Hindlimb muscle (tissue), 1 donor: Measurements from ENCODE around the gene S100A9. TPM values are rescaled to one million over a fixed set of nuclear protein-coding genes. Genes with fewer than 3 reads are reported as not detected.
"Not testable (repeated sequence)": the region's sequence is repeated elsewhere in the genome, so short reads cannot be mapped to it uniquely, and the experiment has no call there.

ENCODE experiments used
- DNase-seq: peaks from one replicate; pipeline ENCODE4 v3.0.0-alpha.2; 2013
- polyA plus RNA-seq: library from polyadenylated mRNA; unstranded; fragments of 120-200 nt; gene quantifications from one replicate; pipeline ENCODE4 v1.2.1, GENCODE V29; 2013; ENCODE audit not compliant: insufficient read length

Gene S100A9
- 17.0 TPM for polyA plus RNA-seq

DNA sequence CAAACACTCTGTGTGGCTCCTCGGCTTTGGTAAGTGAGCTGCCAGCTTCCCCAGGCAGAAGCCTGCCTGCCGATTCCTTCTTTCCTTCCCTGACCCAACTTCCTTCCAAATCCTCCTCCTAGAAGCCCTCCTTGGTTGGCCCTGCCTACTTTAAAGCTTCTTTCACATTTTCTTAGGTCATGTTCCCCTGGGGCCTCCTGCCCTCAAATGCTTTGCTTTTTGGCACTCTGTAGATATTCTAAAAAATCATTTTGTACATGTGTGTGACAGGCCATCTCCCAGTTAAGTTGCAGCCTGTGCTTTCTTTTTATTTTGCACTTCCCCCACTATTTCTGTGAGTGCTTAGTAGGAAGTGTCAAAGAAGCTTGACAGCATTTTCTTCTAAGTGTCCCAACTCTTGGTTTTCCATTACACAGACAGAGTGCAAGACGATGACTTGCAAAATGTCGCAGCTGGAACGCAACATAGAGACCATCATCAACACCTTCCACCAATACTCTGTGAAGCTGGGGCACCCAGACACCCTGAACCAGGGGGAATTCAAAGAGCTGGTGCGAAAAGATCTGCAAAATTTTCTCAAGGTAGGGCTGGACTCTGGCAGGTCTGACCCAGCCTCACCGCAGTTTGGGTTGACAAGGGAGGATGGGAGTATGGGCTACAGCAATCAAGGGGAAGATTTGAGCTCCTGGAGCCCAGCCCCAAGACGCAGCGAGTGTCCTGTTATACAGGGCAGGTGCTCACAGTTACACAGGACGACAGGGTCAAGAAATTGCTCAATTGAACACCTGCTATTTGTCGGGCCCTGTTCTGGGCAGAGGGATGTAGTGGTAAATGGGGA lies at the start of gene S100A9:
TSS of gene S100A9 (plus strand) at position 2 of the 838 bp plus-strand sequence. CDS start at position 432, 430 bp downstream.
- no peak for DNase-seq

DNA sequence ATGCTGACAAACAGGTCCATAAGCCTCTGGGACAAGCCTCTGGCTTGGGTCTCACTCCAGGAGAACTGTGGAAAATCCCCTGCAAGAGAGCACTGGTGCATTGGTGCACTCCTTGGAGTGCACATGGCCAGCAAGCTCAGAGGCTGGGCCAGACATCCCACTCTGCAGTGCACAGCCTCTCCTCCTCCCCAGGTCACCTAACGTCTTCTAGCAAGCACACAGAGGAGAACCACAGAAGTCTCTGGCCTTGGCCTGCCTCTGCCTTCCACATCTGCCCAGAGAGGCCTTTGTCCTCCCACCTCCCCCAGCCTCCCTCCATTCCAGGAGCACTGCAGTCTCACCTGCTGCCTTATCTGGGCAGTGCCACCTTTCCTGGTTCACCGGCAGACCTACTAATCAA lies 49.1 kb upstream of the S100A9 start:
- no peak for DNase-seq

DNA sequence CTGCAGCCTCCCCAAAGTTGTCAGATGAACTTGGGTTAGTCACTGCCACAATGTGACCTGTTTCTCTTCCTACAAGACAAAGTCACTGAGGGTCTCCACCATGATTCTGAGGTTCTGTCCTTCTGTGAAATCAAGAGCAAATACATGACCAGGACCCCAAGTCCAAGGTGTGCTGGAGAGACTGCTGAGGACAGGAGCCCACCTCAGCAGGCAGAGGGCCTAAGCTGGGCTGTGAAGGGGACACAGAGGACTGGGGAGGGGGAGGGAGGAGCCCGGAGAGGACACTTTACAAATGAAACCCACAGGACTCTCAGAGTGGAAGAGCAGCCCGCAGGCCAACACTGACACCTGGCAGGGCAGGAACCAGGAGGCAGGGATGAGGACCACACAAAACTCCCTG lies 48.2 kb upstream of the S100A9 start:
- DNase-seq, result no peak

DNA sequence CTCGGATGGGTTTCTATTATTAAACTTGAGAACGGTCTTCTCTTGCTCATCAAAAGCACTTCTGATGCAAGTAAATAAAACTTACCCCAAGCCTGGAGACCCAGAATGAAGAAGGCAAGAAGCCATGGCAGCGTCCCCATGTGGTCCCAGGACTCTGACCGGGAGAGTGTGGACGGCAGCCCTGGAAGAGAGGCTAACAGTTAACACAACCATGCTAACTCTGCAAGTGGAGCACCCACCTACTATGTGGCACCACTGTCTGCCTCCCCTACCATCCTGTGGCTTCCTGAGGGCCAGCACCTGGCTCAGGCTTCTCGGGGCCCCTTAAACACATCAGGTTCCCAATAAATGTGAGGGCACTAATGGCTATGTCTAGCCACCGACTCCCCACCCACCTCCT lies 47.1 kb upstream of the S100A9 start:
- no peak for DNase-seq

DNA sequence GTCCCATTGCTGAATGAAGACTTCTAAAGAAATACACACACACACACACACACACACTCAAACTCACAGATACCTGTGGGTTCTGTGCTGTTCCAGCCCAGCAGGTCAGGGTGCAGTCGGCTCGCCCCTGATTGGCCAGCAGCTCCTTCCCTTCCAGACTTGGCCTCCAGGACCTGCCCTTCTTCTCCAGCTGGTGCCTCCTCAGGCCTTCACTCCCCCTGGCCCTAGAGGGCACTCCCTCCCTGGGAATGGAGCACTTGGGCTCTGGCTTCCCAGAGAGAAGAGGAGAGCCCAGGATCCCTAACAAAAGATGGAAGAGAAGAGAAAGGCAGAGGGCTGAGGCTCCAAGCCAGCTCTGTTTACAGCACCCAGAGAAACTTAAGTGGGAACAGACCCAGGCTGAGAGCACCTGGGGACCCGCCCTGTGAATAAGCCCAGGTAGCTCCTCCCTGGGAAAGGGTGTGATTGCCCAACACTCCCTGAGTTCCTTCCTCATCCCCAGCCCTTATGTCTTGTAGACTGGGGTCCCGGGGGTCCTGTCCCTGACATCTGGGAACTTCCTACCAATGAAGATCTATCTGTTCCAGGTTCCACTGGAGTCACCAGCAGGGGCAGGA lies 45.0 kb upstream of the S100A9 start, which contains the start of gene PGLYRP3:
TSS of gene PGLYRP3 (minus strand) at position 383 of the 617 bp plus-strand sequence. CDS start 2,287 bp downstream, outside the sequence.
- no peak for DNase-seq

DNA sequence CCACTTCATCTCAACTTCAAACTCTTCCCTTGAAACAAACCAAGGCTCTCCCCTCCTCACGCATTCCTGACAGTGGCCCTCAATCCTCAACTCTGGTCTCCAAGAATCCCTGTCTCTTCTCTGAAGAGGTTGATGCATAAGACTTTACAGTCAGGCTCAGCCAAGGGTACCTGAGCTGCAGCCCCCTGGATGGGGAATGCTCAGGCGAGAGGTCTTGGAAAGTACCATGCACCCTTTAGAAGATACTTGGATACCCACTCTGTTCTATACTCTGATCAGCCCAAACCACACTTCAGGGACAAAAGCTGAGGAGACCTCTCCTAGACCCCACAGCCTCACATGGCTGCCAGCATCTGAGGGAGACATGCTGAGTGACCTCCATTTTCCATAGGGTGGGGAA lies 44.4 kb upstream of the S100A9 start:
- no peak for DNase-seq

DNA sequence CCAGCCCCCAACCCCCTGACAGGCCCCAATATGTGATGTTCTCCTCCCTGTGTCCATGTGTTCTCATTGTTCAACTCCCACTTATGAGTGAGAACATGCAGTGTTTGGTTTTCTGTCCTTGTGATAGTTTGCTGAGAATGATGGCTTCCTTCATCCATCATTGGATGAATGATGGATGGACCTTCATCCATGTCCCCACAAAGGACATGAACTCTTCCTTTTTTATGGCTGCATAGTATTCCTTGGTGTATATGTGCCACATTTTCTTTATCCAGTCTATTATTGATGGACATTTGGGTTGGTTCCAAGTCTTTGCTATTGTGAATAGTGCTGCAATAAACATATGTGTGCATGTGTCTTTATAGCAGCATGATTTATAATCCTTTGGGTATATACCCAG lies 43.3 kb upstream of the S100A9 start:
- not testable (repeated sequence) for DNase-seq

DNA sequence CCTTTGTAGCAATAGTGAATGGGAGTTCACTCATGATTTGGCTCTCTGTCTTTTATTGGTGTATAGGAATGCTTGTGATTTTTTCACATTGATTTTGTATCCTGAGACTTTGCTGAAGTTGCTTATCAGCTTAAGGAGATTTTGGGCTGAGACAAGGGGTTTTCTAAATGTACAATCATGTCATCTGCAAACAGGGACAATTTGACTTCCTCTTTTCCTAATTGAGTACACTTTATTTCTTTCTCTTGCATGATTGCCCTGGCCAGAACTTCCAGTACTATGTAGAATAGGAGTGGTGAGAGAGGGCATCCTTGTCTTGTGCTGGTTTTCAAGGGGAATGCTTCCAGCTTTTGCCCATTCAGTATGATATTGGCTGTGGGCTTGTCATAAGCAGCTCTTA lies 41.6 kb upstream of the S100A9 start:
- DNase-seq, result not testable (repeated sequence)

DNA sequence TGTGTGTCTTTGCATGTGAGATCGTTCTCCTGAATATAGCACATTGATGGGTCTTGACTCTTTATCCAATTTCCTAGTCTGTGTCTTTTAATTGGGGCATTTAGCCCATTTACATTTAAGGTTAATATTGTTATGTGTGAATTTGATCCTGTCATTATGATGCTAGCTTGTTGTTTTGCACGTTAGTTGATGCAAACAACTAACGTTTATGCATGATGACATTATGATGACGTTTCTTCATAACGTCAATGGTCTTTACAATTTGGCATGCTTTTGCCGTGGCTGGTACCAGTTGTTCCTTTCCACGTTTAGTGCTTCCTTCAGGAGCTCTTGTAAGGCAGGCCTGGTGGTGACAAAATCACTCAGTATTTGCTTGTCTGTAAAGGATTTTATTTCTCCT lies 39.5 kb upstream of the S100A9 start:
- DNase-seq, result not testable (repeated sequence)

DNA sequence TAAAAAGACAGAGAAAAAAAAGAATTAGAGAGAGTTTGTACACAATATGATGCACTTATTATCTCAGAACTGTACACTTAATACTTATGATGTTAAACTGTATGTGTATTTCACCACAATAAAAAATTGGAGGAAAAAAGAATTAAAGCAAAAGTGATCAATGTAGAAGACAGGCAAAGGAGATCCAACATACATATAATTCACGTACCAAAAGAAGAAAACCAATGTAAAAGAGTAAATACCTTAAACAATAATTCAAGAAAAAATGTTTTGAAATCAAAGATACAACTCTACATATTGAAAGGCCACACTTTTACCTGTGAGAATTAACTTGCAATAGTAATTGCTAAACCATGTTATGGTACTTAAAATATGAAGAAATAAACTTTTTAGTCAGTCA lies 35.1 kb upstream of the S100A9 start:
- DNase-seq, result no peak

DNA sequence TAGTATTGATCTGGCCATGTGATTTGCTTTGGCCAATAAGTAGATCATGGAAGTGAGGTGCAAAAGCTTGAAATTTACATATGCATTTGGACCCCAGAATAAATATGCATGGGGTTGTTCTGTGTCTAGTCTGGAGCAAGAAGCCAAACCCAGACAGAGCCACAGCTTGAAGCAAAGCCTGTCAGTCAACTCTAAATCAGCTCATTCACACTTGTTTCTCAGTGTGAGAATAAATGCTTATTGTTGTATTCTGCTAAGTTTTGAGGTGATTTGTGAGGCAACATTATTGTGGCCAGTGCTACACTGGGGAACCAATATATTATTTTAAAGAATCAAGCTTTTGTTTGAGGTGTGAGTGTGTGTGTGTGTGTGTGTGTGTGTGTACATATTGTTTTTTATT lies 32.7 kb upstream of the S100A9 start:
- no peak for DNase-seq

DNA sequence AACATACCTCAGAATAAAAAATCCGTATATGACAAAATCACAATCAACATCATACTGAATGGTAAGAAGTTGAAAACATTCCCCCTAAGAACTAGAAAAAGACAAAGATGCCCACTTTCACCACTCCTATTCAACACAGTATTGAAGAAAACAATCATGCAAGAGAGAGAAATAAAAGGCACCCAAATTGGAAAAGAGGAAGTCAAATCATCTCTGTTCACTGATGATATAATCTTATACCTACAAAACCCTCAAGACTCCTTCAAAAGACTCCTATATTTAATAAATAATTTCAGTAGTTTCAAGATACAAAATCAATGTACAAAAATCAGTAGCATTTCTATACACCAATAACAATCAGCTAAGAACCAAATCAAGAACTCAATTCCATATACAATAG lies 23.8 kb upstream of the S100A9 start:
- no peak for DNase-seq

DNA sequence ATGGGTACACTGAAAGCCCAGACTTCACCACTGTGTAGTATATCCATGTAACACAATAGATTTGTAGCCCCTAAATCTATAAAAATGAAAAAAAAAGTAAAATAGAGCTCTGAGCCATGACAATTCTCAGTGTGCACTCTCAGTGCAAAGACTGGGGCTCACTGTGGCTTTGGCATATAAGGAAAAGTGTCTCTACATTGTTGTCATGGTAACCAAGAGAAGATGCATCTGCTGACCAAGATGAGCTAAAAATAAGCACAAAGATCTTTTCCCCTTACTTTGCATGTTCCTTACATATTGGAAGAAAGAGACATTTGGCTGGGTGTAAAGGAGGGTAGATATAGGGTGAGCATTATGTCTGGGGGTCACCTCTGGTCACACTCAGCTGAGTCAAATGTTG lies 21.0 kb upstream of the S100A9 start:
- no peak for DNase-seq

DNA sequence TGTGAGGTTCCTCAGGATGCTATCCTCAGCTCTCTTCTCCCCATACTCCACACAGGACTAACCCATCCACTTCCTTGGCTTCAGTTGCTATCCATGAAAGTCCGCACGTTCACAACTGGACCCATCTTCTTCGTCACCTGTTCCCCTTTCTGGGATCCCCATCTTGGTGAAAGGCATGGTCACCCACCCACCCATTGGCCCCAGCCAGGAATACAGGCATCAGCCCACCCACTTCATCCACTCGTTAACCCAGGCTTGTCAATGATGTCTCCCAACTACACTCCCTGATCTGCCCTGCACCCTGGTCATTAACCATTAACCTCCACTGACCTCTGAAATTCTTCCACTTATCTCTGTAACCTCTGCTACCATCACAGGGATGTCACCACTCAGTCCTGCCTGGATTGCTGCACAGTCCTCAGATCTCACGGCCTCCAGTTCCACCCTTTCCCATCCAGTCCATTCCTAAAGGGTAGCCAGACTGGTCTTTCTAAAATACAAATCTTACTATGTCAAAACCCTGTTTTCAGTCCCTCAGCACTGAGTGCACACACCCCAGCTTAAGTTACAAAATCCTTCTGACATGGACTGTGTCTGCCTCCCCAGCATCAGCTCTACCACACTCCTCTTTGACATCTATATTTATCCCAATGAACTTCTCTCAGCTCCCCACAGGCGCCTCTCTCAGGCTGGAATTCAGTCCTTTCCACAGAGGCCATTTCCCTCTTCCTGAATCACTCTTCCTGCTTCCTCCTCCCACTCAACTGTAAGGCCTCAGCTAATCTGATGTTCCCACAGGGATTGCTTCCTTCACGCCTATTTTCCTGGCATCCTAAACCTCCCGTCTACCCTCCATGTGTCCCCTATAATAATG lies 19.4 kb upstream of the S100A9 start:
- DNase-seq, result no peak

DNA sequence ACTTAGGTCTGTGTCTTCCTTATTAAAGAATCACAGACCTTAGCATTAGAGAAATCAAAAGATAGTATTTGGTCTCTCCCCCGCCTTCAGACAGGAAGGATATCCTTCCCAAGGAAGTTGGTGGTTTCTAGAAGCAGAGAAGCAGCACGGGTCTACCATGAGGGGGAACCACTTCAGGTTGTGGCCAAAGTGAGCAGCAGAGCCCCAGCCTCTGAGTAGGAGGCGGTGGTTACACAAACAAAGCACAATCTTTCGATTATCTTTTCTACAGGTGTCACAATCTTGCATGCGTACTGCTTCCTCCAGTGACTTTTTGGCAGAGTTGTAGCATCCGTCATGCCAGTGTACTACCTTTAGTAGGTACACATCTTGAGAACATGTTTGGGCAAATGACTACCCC lies 17.9 kb upstream of the S100A9 start:
- DNase-seq, result no peak

DNA sequence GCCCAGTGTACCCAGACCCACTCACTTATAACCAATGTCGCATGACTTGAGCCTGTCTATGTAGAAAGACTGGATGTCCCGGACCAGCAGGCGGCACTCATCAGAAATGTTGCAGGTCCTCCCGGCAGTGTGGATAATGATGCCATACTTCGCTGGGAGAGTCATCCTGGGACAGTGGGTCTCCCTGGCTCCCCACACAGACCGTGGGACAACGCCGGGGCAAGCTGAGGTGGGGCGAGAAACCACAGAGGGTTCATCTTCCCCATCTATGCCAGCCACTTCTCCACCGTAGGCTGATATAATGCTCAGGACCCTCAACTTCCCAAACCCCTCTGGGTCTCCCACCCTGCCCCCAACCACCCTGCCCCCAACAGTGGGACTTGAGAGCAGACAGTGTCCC lies 17.3 kb upstream of the S100A9 start:
- DNase-seq, result no peak

DNA sequence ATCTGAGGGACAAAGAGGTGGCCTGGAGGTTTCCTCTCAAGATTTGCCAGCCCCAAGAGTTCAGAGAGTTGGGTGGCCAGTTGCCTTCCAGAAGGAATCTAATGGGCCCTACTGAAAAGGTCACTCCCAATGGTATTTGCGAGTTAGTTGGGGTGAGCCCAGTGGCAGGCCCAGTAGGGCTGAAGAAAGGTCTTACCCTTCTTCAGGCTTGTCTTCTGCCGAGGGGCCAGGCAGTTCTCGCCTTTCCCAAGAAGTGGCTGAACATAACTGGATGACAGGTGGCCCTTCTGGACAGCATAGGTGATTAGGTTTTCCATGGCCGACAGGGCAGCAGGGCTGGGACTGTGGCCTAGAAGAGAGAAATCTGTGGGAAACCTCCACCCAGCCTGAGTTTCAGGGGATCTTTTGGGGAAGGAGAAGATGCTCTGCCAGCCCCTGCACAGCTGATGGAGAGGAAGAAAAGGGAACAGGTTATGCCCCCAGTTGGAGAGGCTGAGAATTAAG lies 16.2 kb upstream of the S100A9 start:
- DNase-seq, result no peak

DNA sequence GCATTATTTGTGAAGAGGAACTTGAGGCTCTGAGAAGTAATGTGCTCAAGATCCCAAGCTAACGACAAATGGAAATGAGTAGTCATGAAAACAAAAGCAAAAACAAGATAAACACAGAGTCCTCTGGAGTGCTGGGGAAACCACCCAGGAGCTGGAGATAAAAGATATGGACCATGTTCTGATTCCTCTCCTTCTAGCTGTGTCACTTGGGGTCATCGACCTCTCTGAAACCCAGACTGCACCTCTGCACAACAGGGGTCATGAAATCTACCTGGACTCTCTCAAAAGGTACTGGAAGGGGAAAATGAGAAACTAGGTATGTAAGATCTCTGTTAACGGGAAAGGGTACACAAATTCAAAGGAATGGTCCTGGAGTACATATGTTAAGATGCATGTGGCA lies 15.5 kb upstream of the S100A9 start:
- no peak for DNase-seq

DNA sequence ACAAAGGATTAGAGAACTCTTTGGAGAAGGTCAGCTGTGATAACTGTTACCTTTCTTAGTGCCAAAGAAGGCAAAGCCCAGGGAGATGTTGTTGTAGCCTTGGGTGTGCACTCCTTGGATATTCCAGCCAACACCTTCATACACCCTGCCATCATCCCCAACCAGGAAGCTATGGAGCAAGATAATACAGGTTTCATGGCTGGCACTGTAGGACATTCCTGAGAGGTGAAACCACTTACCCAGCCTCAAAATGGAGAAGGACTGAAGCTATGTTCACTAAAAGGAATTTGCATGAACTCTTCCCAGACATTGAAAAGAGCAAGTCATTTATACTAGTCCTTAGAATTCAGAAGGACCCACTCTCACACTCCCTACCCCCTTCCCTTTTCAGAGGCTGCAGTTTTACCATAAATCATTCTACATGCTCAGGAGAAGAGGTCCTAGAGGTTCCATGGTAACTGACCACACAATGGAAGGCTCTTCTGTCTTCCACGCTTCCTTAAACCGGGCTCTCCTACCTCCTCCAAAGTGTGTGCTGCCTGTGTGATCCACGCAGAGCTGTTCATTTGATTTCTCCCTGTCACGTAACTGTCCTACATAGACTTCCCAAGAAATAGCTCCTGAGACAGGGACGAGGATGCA lies 14.5 kb upstream of the S100A9 start:
- no peak for DNase-seq

DNA sequence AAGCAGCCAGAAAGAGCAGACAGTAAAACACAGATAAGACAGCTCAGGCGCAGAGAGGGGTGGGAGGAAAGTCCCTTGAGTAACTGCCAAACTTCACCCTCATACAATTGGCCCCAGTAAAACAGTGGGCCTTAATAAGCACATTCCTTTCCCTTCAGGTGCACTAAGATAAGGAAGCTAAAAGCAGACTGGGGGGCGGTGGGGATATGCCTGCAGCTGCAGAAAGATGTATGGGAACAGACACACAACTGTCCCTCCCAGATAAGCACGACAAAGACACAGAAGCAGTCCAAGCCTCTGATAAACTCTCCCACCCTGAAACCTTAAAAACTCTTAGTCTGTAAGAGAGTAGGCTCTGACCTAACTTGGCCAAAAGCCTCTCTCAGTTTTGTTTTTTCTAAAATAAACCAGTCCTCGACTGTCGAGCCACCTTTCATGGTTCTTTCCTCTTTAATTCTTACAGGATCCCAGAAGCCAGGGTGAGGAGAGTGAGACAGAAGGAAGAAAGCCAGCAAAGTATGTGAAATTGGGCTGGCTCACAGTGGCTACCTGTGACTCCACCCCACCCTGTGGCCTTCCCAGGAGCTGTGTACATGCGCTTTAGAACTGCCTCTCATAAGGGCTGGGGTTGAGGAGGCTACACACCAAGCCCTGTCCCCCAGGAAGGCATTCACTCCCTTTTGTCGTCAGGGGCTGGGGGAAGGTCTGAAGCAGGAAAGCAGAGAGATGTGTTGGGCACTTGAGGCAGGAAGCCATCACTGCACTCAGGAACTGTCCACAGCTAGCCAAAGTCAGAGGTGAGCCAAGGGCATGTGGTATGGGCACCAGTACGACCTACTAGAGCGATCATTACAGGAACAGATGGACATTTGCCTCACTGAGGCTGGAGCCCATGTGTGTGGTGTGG lies 13.6 kb upstream of the S100A9 start:
- no peak for DNase-seq

DNA sequence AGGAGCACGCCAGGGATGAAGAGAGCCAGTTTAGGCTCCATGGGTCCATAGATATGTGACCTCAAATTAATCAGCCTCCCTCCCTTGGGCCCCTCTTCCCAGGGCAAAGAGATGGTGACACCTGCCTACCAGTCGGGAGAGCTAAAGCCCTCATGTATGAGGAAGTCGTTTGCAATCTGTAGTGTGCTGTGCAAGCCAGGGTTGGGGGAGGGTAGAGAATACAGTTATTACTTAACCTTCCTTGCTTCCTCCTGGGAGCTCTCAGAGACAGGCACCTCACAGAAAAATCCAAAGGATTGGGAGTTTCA lies 13.0 kb upstream of the S100A9 start:
- no peak for DNase-seq
